ENCODE data around the gene NIBAN1.

NIBAN1 gene

GRCh38 chr1:184940694-184941409, 33.5 kb downstream of the NIBAN1 start:
- Histone ChIP-seq H3K27me3 (ENCODE audit: insufficient read depth, low read length, poor library complexity, severe bottlenecking) (peaks cover 84% of the 10 kb centered on the region), H3F3A (ENCODE audit: low read depth) (no peaks in the 10 kb centered on the region), H3K9me3 (ENCODE audit: insufficient read depth, low read depth, low read length) (no peaks in the 10 kb centered on the region), H3K4me1 (ENCODE audit: insufficient read depth, low read length, poor library complexity, severe bottlenecking) (no peaks in the 10 kb centered on the region), H2AFZ (ENCODE audit: low read length) (no peak overlapping the region), H3K36me3 (ENCODE audit: insufficient read depth, low read length) (no peaks in the 10 kb centered on the region), H3K4me2 (ENCODE audit: low read depth, low read length, poor library complexity, severe bottlenecking) (no peak overlapping the region), H4K20me1 (ENCODE audit: insufficient read depth, low read length, poor library complexity, severe bottlenecking) (no peaks in the 10 kb centered on the region), H3K9me2 (replicated peaks; ENCODE audit: low read depth, low read length) (no peaks in the 10 kb centered on the region), H3K79me2 (ENCODE audit: insufficient read depth, low read length) (no peaks in the 10 kb centered on the region), H3K9ac (ENCODE audit: low read depth, low read length, poor library complexity, severe bottlenecking) (no peak overlapping the region), H3K4me3 (ENCODE audit: low read length, poor library complexity, severe bottlenecking) (no peak overlapping the region)
- TF ChIP-seq EZH2phosphoT487 (IDR thresholded peaks at IDR 0.05; ENCODE audit: borderline replicate concordance) = no peak

- peaks cover 88% of the 10 kb centered on the region for H3K27me3 ChIP-seq (ENCODE audit: insufficient read depth, low read length, poor library complexity, severe bottlenecking)
- H3K9me3 ChIP-seq (ENCODE audit: insufficient read depth, low read depth, low read length) = no peaks in the 10 kb centered on the region
- H3K36me3 ChIP-seq (ENCODE audit: insufficient read depth, low read length) = no peaks in the 10 kb centered on the region
- no peaks in the 10 kb centered on the region for H3K79me2 ChIP-seq (ENCODE audit: insufficient read depth, low read length)
- H3K4me2 ChIP-seq (ENCODE audit: low read depth, low read length, poor library complexity, severe bottlenecking) = no peak overlapping the region
- no peaks in the 10 kb centered on the region for H3K9me2 ChIP-seq (replicated peaks; ENCODE audit: low read depth, low read length)
- no peak overlapping the region for H3K9ac ChIP-seq (ENCODE audit: low read depth, low read length, poor library complexity, severe bottlenecking)
- no peak overlapping the region for H3K4me3 ChIP-seq (ENCODE audit: low read length, poor library complexity, severe bottlenecking)
- TF ChIP-seq EZH2phosphoT487 (IDR thresholded peaks at IDR 0.05; ENCODE audit: borderline replicate concordance) = no peak
- TF ChIP-seq CTCF (conservative IDR thresholded peaks at IDR 0.05; ENCODE audit: low read length) = no peak
- H4K20me1 ChIP-seq (ENCODE audit: insufficient read depth, low read length, poor library complexity, severe bottlenecking) = no peaks in the 10 kb centered on the region
- no peaks in the 10 kb centered on the region for H3F3A ChIP-seq (ENCODE audit: low read depth)
- H3K4me1 ChIP-seq (ENCODE audit: insufficient read depth, low read length, poor library complexity, severe bottlenecking) = no peaks in the 10 kb centered on the region
- H2AFZ ChIP-seq (ENCODE audit: low read length) = no peak overlapping the region
These were observed 34.1 kb downstream of the NIBAN1 start for GRCh38 chr1:184940226-184940625.

GRCh38 chr1:184937729-184938128, 36.6 kb downstream of the NIBAN1 start:
- H3K27me3 ChIP-seq (ENCODE audit: insufficient read depth, low read length, poor library complexity, severe bottlenecking) = peaks cover 91% of the 10 kb centered on the region
- H3K79me2 ChIP-seq (ENCODE audit: insufficient read depth, low read length) = no peaks in the 10 kb centered on the region
- H3F3A ChIP-seq (ENCODE audit: low read depth) = no peaks in the 10 kb centered on the region
- TF ChIP-seq EZH2phosphoT487 (IDR thresholded peaks at IDR 0.05; ENCODE audit: borderline replicate concordance) = no peak
- no peak for TF ChIP-seq CTCF (conservative IDR thresholded peaks at IDR 0.05; ENCODE audit: low read length)
- no peak overlapping the region for H3K4me3 ChIP-seq (ENCODE audit: low read length, poor library complexity, severe bottlenecking)
- no peaks in the 10 kb centered on the region for H3K9me2 ChIP-seq (replicated peaks; ENCODE audit: low read depth, low read length)
- H3K4me2 ChIP-seq (ENCODE audit: low read depth, low read length, poor library complexity, severe bottlenecking) = no peak overlapping the region
- H3K9me3 ChIP-seq (ENCODE audit: insufficient read depth, low read depth, low read length) = no peaks in the 10 kb centered on the region
- H3K9ac ChIP-seq (ENCODE audit: low read depth, low read length, poor library complexity, severe bottlenecking) = no peak overlapping the region
- no peaks in the 10 kb centered on the region for H4K20me1 ChIP-seq (ENCODE audit: insufficient read depth, low read length, poor library complexity, severe bottlenecking)
- no peaks in the 10 kb centered on the region for H3K36me3 ChIP-seq (ENCODE audit: insufficient read depth, low read length)
- H3K4me1 ChIP-seq (ENCODE audit: insufficient read depth, low read length, poor library complexity, severe bottlenecking) = no peaks in the 10 kb centered on the region
- H2AFZ ChIP-seq (ENCODE audit: low read length) = no peak overlapping the region

All from Loucy (cell line).